GM19035 (cell line): ENCODE results near the gene FCN2.

Experiments
- ATAC-seq: cut with Tn5 transposase; IDR thresholded peaks from one replicate; pipeline ENCODE4 v1.9.1; 2021; ENCODE audit not compliant: unreplicated experiment

The FCN2 gene

GRCh38 chr9:134880484-134881312, at the start of gene FCN2:
Gene FCN2 (plus strand): TSS chr9:134880810. CDS start chr9:134880822, 12 bp downstream.
- ATAC-seq = no peak

- ATAC-seq = no peak
Measured at GRCh38 chr9:134830926-134831720, 49.5 kb upstream of the FCN2 start.

DNA sequence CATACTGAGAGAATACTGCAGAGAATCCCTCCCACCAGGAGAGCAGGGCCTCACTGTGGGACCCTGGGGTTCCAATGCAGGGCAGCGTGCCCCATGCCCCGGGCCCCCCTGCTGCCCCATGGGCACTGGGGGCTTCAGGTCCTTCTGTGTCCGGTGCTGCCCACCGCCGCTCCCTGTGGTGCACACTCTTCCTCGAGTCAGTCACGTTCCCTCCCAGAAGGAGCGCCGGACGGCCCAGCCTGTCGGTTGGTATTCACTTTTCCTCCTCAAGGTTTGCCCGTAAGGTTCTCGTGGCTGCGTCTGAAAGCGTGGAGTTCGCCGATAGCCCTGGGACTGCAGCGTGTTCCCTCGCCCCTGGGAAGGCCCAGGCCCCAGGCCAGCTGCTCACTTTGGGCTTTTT, 48.1 kb upstream of the FCN2 start:
- no peak for ATAC-seq

- ATAC-seq = no peak
Measured at GRCh38 chr9:134833294-134833880, 47.2 kb upstream of the FCN2 start.

GRCh38 chr9:134834217-134834956, 46.2 kb upstream of the FCN2 start:
- ATAC-seq = no peak

DNA sequence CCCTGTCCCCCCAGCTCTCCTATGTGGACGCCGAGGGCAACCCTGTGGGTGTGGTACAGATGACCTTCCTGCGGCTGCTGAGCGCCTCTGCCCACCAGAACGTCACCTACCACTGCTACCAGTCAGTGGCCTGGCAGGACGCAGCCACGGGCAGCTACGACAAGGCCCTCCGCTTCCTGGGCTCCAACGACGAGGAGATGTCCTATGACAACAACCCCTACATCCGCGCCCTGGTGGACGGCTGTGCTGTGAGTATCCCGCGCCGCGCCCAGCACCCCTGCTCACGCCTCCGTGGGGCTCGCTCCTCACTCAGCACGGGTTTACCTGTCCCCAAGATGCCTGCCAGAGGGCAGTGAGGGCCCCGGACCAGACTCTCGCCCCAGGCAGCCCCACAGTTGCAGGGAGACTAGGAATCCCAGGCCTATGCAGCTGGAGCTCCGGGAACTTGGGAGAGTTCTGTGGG, 45.6 kb upstream of the FCN2 start:
- ATAC-seq = no peak

DNA sequence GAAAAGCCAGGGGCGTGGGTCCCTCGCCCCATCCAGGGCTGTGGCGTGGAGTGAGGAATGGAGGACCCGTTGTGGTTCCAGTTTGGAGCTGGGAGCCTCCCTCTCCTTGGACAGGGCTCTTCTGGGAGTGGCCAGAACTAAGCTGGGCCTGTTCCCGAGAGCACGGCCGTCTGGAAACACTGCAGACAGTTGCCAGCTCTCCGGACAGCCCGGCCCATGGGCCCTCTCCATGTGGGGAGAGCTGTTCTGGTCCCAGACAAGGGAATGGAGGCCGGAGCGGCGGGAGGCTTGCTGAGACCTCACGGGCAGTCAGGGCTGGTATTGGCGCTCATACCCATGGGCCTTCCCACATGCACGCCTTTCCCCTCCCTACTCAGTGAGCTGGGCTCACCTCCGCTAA, 45.2 kb upstream of the FCN2 start:
- no peak for ATAC-seq

DNA sequence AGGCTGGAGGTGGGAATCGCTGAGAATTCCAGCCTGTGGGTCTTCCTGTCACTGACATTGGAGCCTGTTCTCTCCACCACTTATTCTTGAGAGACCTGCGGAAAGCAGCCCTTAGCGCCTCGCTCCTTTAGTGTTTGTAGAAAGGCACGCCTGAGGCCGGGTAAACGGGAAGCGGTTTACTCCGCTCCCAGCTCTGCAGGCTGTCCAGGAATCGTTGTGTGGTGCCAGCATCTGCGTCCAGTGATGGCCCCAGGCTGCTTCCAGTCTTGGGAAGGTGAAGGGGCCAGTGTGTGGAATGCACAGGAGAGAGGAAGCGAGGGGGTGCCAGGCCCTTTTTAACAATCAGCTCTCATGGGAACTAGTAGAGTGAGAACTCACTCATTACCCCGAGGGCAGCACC, 44.6 kb upstream of the FCN2 start:
- no peak for ATAC-seq

DNA sequence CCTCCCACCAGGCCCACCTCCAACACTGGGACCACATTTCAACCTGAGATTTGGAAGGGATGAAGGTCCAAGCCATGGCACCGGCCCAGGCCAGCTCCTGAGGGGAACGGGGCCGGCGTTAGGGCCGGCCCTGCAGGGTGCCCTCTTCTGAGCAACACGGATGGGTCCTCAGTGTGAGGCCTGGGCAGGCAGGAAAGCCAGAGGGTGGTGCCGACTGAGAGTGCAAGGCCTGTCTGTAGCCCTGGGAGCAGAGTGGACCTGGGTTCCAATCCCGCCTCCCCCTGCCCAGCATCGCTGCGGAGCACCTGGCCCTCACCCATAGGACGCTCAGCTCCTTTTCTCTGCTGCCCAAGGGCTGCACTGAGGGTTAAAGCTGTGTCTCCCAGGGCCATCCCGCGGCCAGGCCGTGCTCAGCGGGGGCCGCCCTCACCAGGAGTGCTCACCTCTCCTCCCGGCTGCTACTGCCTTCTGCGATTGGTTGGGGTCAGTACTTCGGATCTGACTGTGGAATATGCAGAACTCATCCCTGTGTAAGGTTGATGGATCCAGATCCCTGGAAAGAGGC, 44.1 kb upstream of the FCN2 start:
- ATAC-seq = no peak

DNA sequence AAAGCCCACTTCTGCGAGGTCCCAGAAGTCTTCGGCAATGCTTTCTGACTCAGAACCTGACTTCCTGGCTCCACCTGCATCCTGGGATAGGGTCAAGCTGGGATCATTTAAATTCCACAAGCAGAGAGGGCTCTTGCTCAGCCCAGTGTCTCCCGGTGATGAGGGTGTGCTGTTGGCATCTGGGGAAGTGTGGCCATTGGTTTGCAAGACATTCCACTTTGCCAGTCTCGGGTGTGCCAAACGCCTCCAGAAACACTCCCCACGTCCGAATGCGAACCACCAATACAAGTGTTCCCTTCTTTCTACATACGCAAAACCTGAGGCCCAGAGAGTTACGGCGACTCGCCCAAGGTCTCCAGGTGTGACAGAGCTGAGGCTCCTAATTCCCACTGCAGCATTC, 43.1 kb upstream of the FCN2 start:
- no peak for ATAC-seq

DNA sequence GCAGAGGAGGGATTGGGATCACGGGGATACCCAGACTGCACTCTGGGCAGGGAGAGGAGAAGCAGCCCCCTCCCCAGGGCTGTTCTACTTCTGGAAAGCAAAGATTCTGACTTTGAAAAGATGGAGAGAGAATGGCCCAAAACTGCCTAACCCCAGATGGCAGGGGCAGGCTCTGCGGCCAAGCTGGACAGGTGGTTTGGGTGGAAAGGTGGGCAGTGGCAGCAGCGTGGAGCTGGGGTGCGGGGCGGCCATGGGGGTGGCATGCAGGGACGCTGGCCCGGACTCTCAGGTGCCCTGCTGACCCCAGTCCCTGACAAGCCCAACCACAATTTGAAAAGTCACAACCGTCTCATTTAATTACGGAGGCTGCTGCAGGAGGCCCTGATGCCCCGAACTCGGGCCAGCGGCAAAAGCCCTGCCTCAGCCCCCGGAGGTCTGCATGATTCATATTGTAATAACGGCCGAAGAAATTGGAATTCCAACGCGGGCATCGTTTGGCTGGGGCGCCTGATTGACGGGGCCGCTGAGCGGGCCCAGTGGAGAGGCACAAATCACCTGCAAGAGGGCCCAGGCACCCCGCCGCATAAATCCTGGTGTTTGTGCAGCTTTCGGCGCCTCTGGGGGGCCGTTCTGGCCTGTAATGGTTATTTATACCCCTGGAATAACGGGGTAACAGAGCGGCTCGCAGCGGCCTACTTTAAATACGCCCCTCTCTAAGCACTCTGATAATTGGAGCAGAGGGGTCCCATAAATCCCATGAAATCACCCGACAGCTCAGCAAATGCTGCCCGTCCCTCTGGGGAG, 41.8 kb upstream of the FCN2 start:
- ATAC-seq = no peak

DNA sequence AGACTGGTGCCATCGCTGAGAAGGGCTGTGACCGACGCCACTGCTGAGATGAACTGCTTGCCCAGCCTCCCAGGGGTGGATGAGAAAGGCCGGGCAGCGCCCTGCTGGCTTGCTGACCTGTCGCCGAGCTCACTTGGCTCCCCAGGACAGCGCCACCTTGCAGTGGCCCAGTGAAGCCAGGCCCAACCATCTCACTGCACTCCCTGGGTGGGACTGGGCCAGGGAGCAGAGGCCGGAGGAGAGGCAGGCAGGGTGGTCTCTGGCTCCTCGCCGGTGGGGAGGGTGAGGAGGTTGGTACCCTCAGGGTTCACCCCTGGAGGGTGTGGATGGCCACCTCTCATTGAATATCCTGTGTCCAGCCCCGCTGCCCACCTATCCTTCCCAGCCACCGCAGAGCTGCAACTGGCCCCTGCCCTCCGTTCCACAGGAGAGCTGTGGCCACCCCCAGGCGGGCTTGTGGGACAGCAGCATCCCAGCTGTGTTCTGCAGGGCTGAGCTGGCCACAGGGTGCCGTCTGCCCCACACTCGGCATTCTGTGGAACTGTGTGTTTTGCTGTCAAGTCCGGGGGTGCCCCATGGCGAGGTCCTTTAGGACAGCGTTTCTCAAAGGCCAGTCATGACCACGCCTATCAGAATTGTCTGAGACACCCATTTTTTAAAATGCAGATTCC, 41.0 kb upstream of the FCN2 start:
- ATAC-seq = no peak

DNA sequence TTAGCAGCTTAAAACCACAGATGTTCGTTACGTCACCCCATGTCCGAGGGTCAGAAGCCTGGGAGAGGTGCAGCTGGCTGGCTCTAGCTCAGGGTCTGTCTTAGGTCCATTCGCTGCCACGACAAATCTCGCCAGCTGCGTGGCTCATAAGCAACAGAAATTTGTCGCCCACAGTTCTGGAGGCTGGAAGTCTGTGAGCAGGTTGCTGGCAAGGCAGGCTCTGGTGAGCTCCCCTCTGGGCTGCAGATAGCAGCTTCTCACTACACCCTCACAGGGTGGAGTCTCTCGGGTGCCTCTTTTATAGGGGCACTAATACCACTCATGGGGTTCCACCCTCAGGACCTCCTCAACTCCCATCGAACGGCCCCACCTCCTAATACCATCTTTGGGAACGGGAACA, 40.1 kb upstream of the FCN2 start:
- no peak for ATAC-seq

- no peak for ATAC-seq
Measured at GRCh38 chr9:134841180-134841904, 39.3 kb upstream of the FCN2 start.

DNA sequence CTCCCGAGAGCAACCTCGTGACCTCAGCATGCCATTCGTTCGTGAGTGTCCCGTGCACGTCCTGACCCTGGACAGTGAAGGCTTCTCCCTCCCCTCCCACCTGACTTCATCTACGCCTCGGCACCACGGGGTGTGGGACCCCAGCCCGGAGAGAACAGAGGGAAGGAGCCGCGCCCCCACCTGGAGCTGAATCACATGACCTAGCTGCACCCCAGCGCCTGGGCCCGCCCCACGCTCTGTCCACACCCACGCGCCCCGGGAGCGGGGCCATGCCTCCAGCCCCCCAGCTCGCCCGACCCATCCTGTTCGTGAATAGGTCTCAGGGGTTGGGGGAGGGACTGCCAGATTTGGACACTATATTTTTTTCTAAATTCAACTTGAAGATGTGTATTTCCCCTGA, 38.3 kb upstream of the FCN2 start:
- no peak for ATAC-seq

DNA sequence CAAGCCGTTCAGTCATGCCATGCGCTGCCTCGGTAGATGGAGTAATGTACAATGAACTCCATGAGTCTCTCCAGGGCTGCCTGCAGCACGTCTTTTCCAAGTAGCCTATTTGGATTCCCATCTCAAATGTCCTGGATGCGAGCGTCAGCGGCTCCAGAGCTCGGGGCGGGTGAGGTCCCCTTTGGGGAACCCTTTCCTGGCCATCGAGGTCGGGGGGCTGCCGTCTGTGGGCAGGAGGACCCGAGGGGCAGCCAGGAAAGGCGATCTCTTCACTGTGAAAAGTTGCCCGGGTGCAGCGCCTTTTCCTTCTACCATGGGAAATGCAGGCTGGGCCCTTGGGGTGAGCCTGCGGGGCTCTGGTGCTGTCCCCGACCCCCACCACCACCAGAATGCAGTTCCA, 36.9 kb upstream of the FCN2 start:
- no peak for ATAC-seq

DNA sequence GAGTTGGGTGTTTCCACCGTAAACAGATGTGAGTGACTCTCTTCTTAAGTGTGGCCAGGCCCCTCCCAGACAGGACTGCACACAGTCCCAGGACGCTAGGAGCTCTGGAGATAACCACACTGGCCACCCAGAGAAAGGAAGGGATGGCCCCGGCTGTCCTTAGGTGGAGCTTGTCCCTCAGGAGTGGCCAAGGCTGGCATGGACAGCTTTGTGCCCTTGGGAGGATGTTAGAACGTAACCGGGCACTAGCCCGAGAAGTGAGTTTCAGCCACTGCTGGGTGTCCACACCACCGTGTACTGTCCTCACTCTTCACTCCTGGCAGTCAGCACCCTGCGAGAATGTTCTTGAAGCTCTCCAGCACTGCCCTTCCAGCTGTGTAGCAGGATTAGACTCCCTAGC, 35.8 kb upstream of the FCN2 start:
- ATAC-seq = no peak

DNA sequence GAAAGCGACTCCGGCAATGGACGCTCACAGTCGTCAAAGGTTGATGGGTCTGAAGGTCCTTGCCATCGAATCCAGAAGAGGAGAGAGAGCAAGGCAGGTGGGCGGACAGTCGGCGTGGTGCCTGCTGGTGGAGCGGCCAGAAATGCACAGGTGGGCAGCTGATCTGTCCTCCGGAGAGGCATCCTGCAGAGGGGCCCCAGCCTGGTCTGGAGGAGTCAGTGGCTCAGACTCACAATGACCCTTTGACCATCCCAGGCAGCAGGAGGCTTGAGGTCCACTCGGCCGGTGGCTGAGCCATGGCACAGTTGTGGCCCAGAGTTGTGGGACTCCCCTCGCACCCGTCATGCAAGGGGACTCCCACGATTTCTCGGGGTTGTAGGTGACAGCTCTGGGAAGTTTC, 34.4 kb upstream of the FCN2 start:
- ATAC-seq = no peak

GRCh38 chr9:134846699-134847098, 33.9 kb upstream of the FCN2 start:
- ATAC-seq = no peak
